HG03097 (cell line): ENCODE measurements around the gene ERP27.

Source experiments
- ATAC-seq: cut with Tn5 transposase; IDR thresholded peaks from one replicate; pipeline ENCODE4 v1.9.1; 2021; ENCODE audit not compliant: unreplicated experiment, low FRiP score

Gene ERP27

DNA sequence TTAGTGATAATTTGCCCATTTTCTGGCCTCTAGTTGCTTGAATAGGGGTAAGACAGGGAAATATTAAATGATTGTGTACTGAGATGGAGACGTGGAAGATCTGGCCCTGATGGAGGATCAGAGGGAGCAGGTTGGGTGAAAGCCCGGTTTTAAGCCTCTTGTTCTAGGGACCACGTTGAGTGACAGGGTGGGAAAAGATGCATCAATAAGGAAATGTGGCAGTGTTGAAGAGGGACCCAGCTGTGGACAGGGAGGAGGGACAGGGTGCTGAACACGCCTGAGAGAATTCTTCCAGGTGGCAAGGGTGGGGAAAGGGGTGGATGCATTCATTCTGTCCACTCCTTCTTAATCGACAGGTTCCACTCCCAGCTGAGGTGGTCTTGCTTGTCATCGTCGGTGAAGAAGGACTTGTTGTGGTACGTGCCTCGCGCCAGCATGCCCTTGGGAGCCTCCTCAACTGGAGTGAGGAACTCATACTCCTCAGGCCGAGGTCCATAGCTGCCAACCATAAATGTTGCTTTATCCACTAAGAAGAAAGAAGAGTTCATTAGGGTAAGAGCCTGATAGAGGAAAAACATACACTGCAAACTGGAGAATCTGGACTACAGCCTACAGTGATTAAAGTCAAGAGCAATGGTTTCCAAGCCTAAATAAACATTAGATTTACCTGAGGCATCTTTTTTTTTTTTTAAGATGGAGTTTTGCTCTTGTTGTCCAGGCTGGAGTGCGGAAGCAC is 4.0 kb upstream of the ERP27 start:
- ATAC-seq = no peak

DNA sequence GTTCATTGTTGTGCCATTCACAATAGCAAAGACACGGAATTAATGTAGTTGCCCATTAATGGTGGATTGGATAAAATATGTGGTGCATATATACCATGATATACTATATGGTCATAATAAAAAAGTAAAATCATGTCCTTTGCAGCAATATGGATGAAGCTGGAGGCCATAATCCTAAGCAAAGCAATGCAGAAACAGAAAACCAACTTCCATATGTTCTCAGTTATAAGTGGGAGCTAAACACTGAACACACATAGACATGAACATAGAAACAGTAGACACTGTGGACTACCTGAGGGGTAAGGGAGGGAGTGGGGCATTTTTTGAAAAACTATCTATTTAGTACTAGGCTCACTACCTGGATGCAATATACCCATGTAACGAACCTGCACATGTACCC is 3.0 kb upstream of the ERP27 start:
- no peak for ATAC-seq

DNA sequence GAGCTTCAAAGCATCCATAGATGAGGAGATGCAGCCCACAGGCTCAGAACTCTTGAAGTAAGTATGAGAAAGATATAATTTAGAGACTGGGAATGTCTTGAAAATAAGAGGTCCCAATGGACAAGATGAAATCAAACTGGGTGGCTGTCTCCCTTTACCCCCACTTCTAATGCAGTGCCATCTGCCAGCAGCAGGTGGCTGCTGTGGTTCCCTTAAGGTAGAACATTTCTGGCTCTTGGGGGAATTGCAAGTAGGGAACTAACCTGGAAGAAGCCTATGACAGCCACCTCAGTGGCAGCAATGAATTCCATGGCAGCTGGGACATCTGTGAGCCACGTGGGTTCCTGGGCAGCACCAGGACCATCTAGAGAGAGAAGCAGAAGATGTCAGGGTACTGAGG is 648 bp downstream of the ERP27 start:
- ATAC-seq = no peak

DNA sequence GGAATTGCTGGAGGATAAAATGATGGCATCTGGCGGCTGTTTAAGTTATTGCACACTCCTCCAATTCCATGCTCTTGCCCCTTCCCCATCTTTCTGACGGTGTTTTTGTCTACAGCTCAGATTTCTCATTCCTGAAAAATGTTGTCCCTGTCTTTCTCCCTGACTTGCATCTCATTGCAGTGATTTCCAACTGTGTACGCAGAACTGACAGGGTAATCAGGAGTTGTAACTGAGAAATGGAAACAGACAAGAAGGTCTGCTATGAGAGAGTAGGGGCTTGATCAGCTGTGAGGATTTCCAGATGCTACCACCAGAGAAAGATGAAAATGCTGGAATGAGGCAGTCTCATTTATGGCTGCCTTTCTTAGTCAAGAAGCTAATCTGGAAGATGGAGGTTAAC is 1.3 kb downstream of the ERP27 start:
- ATAC-seq = no peak

DNA sequence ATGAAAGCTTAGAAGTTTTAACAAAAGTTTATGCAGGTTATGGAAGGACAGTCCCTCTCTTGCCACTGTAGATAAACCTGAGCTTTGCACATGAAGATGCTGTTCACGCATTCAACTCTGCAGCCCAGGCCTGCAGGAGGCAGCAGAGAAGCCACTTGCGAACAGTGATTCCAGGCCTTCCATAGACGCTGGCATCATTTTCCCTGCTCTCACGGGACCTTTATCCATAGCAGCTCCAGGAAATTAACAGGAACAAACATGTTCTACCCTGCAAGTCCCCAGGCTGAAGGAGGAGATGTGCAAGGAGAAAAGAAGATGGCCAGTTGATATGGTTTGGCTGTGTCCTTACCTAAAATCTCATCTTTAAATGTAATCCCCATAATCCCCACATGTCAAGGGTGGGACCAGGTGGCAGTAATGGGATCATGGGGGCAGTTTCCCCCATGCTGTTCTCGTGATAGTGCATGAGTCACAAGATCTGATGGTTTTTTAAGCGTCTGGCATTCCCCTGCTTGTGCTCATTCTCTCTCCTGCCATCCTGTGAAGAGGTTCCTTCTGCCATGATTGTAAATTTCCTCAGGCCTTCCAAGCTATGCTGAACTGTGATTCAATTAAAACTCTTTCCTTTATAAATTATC is 2.0 kb downstream of the ERP27 start:
- no peak for ATAC-seq

DNA sequence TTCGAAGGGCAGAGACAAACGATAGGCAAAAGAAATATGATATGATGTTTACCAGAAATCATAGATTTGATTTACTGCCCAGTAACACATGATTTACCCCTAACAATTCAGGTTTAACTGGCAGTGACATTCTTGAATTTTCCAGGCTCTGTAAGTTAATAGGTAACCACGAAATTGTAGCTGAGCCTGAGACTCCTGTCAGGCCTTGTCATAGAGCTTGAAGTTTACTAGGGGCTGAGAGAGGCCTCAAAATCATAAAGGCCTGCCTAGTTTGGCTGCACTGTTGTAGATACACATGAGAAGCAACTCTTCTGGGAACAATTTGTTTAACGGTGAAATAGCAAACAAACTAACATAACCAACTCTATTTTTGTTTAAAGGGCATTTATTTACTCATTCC is 3.3 kb downstream of the ERP27 start:
- ATAC-seq = no peak

DNA sequence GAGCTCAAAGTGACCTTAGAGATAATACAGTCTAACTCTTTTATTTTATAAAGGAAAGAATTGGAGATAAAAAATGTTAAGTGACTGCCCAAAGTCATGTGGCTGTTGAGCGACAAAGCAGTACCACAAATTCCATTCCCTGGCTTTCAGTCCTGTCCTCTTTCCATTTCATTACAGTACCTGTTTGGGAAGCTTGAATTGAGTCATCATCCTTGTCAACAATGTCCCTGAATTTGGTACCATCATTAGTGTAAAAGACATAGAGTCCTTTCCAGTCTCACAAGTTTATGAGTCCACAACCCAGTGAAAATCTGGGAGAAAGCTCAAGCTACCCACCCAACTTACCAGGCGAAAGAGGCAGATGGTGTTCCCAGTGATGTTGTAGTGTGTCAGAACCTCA is 3.8 kb downstream of the ERP27 start:
- ATAC-seq = no peak

DNA sequence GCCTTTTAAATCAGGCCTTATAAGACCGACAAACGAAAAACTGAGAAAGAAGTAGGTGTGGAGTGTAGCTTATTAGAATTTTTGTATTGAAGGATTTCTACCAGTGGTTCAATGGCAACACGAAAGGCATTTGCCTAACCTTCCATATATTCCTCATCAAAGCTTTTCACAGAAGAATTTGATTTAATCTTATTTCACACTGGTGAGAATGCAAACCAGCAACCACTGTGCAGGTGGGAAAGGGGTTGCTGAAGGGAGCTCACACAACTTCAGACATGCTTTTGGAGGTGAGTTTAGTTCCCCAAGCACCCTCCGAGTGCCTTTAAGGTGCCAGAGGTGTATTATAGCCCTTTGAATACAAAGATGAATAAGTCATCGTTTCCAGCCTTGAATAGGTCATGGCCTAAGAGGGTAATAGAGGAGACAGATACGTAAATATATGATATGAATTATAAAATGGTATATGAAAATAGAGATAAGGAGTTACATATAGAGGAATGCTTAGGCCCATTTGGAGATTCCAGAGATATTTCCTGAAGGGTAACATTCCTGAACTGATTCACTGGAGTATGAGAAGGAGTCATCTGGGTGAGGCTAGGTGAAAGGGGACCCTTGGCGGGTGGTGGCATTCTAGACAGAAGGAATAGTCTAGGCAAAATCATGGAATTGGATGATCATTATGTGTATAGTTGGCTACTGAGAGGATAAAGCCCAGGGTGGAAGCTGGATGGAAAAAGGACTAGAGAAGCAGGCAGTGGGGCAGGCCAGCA is 6.4 kb downstream of the ERP27 start:
- ATAC-seq = no peak

DNA sequence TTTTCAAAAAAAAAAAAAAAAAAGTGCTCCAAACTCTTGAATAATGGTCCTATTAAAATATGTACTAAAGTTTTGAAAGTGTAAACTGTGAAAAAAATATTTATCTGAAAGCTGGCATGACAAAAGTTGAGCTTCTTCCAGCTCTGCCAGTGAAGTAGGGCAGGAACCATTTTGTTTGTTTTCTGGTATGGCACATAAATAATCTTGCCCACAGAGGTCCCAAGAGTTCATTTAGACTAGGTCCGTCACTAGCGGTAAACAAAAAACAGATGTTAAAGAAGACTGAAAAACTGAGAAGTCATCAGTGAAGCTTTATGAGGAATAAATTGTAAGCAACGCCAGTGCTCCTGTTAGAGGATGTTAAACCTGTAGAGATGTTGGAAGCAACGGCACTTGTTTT is 7.0 kb downstream of the ERP27 start:
- ATAC-seq = no peak

DNA sequence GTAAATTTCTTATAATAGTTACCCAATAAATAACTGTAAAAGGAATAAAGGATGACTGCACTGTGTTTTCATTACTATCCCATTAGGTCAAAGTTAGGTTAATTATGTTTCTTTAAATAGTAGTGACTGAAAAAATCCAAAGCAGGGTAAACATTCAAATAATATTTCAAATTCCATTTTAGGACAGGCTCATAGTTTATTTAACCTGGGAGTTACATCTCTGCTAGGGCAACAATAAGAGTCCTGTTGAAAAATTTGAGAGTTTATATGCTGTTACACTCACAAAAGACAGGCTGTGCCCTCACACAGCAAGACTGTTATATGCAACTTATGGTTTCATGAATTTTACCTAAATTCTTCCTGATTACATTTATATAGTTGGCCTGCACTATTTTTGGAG is 8.0 kb downstream of the ERP27 start:
- no peak for ATAC-seq

DNA sequence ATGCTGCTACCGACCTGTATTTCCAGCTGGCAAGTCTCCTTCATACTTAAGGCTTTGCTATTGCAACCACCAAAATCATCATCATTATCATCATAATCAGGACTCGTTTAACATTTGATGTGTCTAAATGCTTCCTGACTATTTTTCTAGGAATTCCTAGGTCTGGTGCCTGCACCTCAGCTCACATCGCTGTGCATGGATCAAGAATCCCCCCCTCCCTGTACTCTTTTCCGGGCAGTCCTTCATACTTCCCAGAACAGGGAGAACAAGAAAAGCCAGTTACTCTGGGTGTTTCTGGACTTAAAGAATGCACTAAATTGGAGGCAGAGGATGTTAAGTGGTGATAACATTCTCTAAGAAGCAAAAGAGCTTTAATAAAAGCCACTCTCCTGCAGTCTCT is 9.4 kb downstream of the ERP27 start:
- no peak for ATAC-seq

DNA sequence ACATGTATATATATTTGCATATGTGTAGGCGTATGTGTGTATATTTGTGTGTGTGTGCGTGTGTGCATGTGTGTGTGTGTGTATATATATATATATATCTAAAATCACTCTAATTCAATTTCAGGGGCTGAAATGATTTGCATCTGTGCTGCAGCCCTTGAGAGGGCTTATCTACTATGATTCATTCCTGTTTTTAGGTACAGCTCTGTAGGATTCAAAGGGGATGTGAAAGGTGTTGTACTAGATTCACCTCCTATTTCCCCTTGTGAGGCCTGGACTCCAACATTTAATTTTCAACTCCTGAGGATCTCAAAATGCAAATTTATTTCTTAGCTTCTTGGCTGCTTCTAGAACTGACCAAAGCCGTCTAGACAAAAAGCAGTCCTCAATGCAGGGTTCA is 11.1 kb downstream of the ERP27 start:
- no peak for ATAC-seq

DNA sequence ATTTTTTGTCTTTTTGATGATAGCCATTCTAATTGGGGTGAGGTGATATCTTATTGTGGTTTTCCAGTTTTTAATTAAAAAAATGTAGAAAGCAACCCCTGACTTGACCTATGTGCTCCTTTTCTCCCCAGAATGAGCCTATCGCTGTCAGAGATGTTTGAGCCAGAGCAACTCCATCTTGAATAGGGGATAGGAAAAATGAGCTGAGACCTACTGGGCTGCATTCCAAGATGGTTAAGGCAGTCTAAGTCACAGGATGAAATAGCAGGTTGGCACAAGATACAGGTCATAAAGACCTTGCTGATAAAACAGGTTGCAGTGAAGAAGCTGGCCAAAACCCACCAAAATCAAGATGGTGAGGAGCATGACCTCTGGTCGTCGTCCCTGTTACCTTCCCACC is 13.8 kb downstream of the ERP27 start:
- no peak for ATAC-seq

DNA sequence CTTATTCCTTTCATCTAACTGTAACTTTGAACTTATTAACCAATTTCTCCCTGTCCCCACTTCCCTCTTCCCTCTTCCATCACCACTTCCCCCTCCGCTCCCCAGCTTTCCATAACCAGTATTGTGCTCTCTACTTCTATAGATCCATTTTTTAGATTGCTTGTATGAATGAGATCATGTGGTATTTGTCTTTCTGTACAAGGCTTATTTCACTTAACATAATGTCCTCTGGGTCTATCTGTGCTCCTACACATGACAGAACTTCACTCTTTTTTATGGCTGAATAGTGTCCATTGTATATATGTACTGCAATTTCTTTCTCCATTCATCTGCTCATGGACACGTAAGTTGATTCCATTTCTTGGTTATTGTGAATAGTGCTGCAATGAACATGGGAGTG is 14.4 kb downstream of the ERP27 start:
- no peak for ATAC-seq

DNA sequence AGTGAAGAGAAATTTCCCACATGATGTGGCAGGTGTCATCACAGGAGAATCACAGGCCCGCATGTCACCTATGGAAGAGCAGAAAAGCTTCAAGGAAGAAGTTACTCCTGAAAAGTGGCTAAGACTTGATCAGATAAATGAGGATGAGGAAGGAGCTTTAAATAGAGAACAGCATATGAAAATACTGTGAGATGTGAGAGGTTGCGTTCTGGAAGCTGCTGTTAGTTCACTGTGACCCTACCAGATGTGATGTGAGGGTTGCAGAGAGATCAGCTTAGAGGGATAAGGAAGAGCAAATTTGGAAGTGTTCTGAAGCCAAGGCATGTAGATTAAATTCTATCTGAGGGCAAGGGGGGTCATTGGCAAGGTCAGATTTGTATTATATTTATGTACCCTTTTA is 17.1 kb downstream of the ERP27 start:
- ATAC-seq = no peak

DNA sequence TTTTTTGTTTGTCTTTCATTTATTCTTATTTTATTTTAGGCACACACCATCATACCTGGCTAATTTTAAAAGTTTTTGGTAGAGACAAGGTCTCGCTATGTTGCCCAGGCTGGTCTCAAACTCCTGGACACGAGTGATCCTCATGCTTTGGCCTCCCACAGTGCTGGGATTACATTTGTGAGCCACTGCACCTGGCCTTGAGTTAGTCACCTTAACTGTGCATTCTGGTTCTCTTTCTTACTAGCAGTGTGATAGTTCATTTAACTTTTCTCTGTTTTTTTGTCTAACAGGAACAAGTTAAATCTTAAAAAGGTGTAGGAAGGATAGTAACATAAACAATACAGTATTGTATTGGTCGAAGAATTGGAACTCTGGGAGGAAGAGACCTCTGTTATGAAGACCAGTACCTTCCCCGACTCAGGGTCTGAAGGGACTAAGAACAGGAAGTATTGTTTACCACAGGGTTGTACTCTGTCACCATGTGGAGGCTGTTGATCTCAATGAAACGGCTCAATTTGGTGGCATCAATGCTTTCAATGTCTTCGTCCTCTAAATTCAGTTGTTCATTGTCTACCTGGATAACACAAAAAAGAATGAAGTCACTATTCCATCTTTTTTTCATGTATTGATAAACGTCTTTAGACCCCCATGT is 17.7 kb downstream of the ERP27 start:
- no peak for ATAC-seq

DNA sequence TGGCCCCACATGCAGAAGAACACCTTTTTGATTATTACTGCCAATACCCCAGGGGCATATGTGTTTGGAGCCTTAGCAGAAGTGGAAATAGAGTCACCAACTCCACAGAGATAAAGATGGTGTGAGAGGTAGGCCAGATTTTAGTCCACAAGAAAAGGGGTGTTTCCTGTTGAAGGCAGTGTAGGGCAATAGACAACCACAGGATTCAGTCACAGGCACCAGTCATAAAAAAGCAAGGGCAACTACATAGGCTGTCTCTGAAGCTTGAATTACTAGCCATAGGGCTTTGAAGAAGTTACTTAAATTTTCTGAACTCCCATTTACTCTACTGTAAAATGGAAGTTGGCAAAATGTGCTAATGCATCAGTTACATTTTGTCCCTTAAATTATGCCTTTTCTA is 18.9 kb downstream of the ERP27 start:
- no peak for ATAC-seq

DNA sequence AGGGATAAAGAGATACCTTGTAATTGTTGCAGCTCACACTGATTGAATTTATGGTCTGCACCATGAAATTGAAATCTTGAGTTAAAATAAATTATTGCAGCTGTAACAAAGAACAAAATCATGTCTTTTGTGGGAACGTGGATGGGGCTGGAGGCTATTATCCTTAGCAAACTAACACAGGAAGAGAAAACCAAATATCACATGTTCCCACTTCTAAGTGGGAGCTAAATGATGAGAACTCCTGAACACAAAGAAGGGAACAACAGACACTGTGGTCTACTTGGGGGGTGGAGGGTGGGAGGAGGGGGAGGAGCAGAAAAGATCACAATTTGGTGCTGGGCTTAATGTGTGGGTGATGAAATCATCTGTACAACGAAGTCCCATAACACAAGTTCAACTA is 22.6 kb downstream of the ERP27 start:
- no peak for ATAC-seq

DNA sequence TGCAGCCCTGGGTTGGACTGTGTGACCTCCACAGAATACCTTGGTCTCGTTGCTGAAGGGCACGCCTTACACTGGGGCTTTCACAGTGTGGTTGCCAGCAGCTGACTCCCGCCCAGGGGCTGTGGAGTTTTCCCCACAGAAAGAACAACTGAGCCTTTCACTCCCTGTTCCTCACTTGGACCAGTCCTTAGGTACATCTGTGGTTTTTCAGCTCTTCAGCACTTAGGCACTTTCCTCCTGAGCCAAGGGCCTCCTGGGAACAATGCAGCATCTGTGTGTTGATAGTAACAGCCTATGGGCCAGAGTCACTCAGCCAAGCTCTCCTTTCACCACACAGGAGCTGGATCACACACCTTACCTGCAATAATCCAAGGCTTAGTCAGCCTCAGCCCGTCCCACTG is 25.0 kb downstream of the ERP27 start:
- no peak for ATAC-seq

DNA sequence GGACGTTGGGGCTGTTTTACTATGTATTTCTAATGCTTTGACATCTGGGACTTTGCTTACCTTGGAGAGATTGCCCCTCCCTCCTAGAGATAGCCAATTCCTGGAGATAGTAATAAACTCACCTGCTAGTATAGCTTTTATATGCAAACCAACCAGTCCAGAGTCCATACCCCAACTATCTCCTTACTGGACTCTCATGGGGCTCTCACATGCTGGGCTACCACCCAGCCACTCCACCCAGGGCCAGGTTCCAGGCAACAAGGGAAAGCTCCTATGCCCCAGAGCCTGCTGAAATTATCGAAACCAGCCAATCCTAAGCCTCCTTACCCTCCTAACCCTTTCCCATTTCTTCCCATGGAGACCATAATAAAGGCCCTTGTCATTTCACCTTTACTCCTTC is 27.2 kb downstream of the ERP27 start:
- no peak for ATAC-seq

DNA sequence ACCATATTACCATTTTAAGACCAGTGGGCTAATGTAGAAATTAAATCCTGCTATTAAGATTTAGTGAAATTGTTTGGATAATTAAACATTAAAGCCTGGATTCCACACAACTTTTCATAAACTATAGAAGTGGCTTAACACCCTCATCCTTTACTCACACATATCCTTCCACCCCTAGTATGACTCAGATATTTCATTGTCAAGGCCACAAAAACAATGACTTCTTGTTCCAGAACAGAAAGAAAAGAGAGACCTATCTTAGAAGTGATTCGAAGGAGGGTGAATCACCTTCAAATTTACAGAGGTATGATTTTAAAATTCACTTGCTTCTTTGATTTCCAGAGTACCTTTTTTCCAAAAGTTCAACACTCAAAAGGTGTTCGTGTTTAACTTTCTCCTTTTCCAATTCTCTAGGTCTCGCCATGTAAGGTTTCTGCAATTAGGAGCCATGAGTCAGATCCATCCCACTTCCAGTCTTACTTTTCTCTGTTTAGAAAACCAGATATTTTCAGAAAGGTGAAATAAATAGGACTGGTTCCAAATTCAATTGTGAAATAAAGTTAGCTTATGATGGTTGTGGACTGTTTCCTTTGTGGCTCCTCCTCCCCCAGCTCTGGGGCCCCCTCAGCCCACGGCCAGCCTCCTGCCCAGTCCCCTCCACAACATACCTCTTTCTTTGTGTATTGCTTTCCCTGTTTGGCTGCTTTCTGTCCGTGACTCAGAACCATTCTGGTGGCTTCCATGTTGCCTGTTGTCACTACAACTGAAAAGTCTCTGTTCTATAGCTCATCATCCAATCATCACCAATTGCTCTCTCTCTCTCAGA is 28.0 kb downstream of the ERP27 start:
- no peak for ATAC-seq
